GM12878 (cell line): ENCODE results near the gene ZFPM1. TPM values are rescaled to one million over a fixed set of nuclear protein-coding genes. Genes with fewer than 3 reads are reported as not detected.

ENCODE experiments used
- ATAC-seq: fragments of 200-7000 bp; cut with Tn5 transposase; 3 replicates; pipeline ENCODE4 v1.9.1; 2020; ENCODE audit warnings: mild to moderate bottlenecking, moderate library complexity
- BruUV-seq: library from RNA; stranded (reverse); fragments of 400-500 nt; replicated peaks from 2 replicates; lab custom pipeline; 2021; lab: Mats Ljungman, UMichigan
- CTCF ChIA-PET: fragments of 300-600 bp; sonication (Branson Sonifier 250); formaldehyde crosslinking; extraction: SDS; loops from one replicate; lab custom pipeline; 2021; ENCODE audit warnings: inconsistent platforms; lab: Yijun Ruan, JAX
- POLR2A ChIA-PET: fragments of 350-600 bp; formaldehyde crosslinking; extraction: SDS; loops from one replicate; lab custom pipeline; 2021; ENCODE audit warnings: inconsistent platforms; lab: Charles Lee
- RAD21 ChIA-PET: fragments of 300-600 bp; sonication (Branson Sonifier 250); formaldehyde crosslinking; loops from one replicate; lab custom pipeline; 2023; ENCODE audit warnings: antibody characterized with exemption; ENCODE audit not compliant: unreplicated experiment; lab: Charles Lee
- SMC1A ChIA-PET: fragments of 300-600 bp; sonication (Branson Sonifier 250); formaldehyde crosslinking; loops from one replicate; lab custom pipeline; 2023; ENCODE audit not compliant: unreplicated experiment, uncharacterized antibody; lab: Charles Lee
- DNase-seq: peaks from one replicate; pipeline ENCODE4 v3.0.0-alpha.2; 2011; ENCODE audit warnings: low read depth, low spot score
- FAIRE-seq: peaks from 3 replicates; lab custom pipeline; 2011; peaks lifted over from hg19 to GRCh38; lab: Jason Lieb, UNC
- H2AFZ ChIP-seq: 2 replicates; pipeline ENCODE4 v1.6.0; 2011; ENCODE audit warnings: low read depth, low read length, control low read depth; ENCODE audit not compliant: control insufficient read depth
- H3K27ac ChIP-seq: 2 replicates; pipeline ENCODE4 v1.5.1; 2011; ENCODE audit warnings: control low read depth; ENCODE audit not compliant: control insufficient read depth, insufficient read depth
- H3K27me3 ChIP-seq, 2 experiments: replicated peaks in 1 of 2; 2 replicates each; pipeline versions ENCODE4 v1.6.0 to v1.6.1; 2011; ENCODE audit warnings: low read length in 1 of 2; ENCODE audit not compliant: control insufficient read depth in 2 of 2, insufficient read depth in 2 of 2
- H3K36me3 ChIP-seq, 2 experiments: 2 replicates each; pipeline ENCODE4 v1.5.1; 2011; ENCODE audit warnings: low read length in 1 of 2; ENCODE audit not compliant: control insufficient read depth in 2 of 2, insufficient read depth in 2 of 2
- H3K4me1 ChIP-seq: 2 replicates; pipeline ENCODE4 v1.6.1; 2011; ENCODE audit warnings: mild to moderate bottlenecking, low read length, moderate library complexity, mixed read lengths; ENCODE audit not compliant: control insufficient read depth, insufficient read depth
- H3K4me2 ChIP-seq: 2 replicates; pipeline ENCODE4 v1.6.0; 2011; ENCODE audit warnings: control low read depth; ENCODE audit not compliant: control insufficient read depth, insufficient read depth
- H3K4me3 ChIP-seq: fragments of 200-600 bp; sonication (generic); 2 replicates; pipeline ENCODE4 v1.5.1; 2016
- H3K79me2 ChIP-seq: 2 replicates; pipeline ENCODE4 v1.6.0; 2011; ENCODE audit warnings: low read length; ENCODE audit not compliant: control insufficient read depth, insufficient read depth
- H3K9ac ChIP-seq: 2 replicates; pipeline ENCODE4 v1.8.0; 2011; ENCODE audit warnings: low read length, control low read depth, mixed read lengths; ENCODE audit not compliant: control insufficient read depth, insufficient read depth
- H3K9me3 ChIP-seq: replicated peaks from 3 replicates; pipeline ENCODE4 v1.5.1; 2011; ENCODE audit warnings: mild to moderate bottlenecking, low read length; ENCODE audit not compliant: control insufficient read depth, insufficient read depth
- H4K20me1 ChIP-seq: 2 replicates; pipeline ENCODE4 v1.6.0; 2011; ENCODE audit not compliant: control insufficient read depth, insufficient read depth
- BMI1 ChIP-seq: fragments of 450-650 bp; IDR thresholded peaks from 2 replicates; pipeline ENCODE4 v1.6.1; 2016; ENCODE audit warnings: mild to moderate bottlenecking, moderate library complexity, borderline replicate concordance
- DPF2 ChIP-seq: fragments of 450-650 bp; IDR thresholded peaks from 2 replicates; pipeline ENCODE4 v1.6.1; 2017; ENCODE audit warnings: mild to moderate bottlenecking
- IKZF2 ChIP-seq, 2 experiments: fragments of 450-650 bp; IDR thresholded peaks; 2 replicates each; pipeline ENCODE4 v1.6.1; 2017; ENCODE audit warnings: mild to moderate bottlenecking in 2 of 2, moderate library complexity in 2 of 2
- MAX ChIP-seq: IDR thresholded peaks from 2 replicates; pipeline ENCODE4 v1.6.1; 2012; ENCODE audit warnings: low read depth, low read length, improper control_type of control experiment
- MTA2 ChIP-seq: fragments of 450-650 bp; IDR thresholded peaks from 2 replicates; pipeline ENCODE4 v1.6.1; 2016; ENCODE audit warnings: low read depth, mild to moderate bottlenecking, moderate library complexity
- NR2C1 ChIP-seq: fragments of 450-650 bp; IDR thresholded peaks from 2 replicates; pipeline ENCODE4 v1.6.1; 2017; ENCODE audit warnings: antibody characterized with exemption, mild to moderate bottlenecking, moderate library complexity
- RFX5 ChIP-seq: IDR thresholded peaks from 2 replicates; pipeline ENCODE4 v1.6.1; 2011; ENCODE audit warnings: low read depth, low read length, improper control_type of control experiment
- SP1 ChIP-seq: IDR thresholded peaks from one replicate; pipeline ENCODE4 v1.6.1; 2011; ENCODE audit warnings: low read depth, low read length
- STAT1 ChIP-seq: fragments of 450-650 bp; conservative IDR thresholded peaks from 2 replicates; pipeline ENCODE4 v1.6.1; 2014; ENCODE audit warnings: antibody characterized with exemption, mild to moderate bottlenecking
- TCF12 ChIP-seq: IDR thresholded peaks from 2 replicates; pipeline ENCODE4 v1.6.1; 2011; ENCODE audit warnings: low read depth, mild to moderate bottlenecking, low read length
- ZNF217 ChIP-seq: fragments of 450-650 bp; IDR thresholded peaks from 2 replicates; pipeline ENCODE4 v1.6.1; 2017; ENCODE audit warnings: antibody characterized with exemption, mild to moderate bottlenecking
- WGBS: methylation state at CpG from one replicate; pipeline ENCODE4 v1.1.6; 2016; ENCODE audit warnings: low lambda C conversion rate; ENCODE audit not compliant: insufficient replicate concordance, insufficient coverage; ENCODE audit errors: missing lambda C conversion rate; 5-methylcytosine and 5-hydroxymethylcytosine counted together
- in situ Hi-C: fragments of 300-500 bp; cut with MboI; formaldehyde crosslinking; loops from 9 replicates; pipeline ENCODE4 v1.14.3; 2018; ENCODE audit warnings: mixed read lengths
- intact Hi-C: fragments of 100-400 bp; cut with micrococcal nuclease; formaldehyde crosslinking; loops from one replicate; pipeline ENCODE4 v1.14.2; 2022; ENCODE audit not compliant: unreplicated experiment
- polyA plus RNA-seq, 11 experiments: library from polyadenylated mRNA; depleted of rRNA in 4 of 11; unstranded in 6 of 11; stranded (reverse) in 5 of 11; fragments of >200 nt; fragmentation: Nextera tagmentation in 4 of 11; fragmentation: Illumina TruSeq in 1 of 11; extraction: Ambion mirVana in 4 of 11; extraction: Trizol in 1 of 11; gene quantifications; 1 replicate in 1 of 11; 2 replicates in 10 of 11; pipeline versions ENCODE4 v1.2.1 to v1.2.3, GENCODE V29; 2011 to 2016; ENCODE audit warnings: inconsistent platforms in 2 of 11, missing spikeins in 2 of 11, low read depth in 1 of 11
- total RNA-seq, 4 experiments: library from RNA; depleted of rRNA in 3 of 4; stranded (reverse); fragments of >200 nt in 3 of 4; fragmentation: Illumina TruSeq in 1 of 4; extraction: Trizol in 1 of 4; gene quantifications; 2 replicates each; pipeline versions ENCODE4 v1.2.1 to v1.2.3, GENCODE V29; 2013 to 2021
- TF ChIP-seq, protein P1 (sequence below): IDR thresholded peaks from 2 replicates; pipeline ENCODE4 v1.6.1; 2012; ENCODE audit warnings: low read length, inconsistent platforms
- TF ChIP-seq, protein P2 (sequence below): fragments of 450-650 bp; formaldehyde crosslinking; IDR thresholded peaks from 2 replicates; pipeline ENCODE4 v1.5.0; 2022; ENCODE audit warnings: mild to moderate bottlenecking, missing genetic modification characterization
- TF ChIP-seq, protein P3 (sequence below): IDR thresholded peaks from 2 replicates; pipeline ENCODE4 v1.6.1; 2011; ENCODE audit warnings: borderline replicate concordance, low read depth, mild to moderate bottlenecking, moderate library complexity, low read length; ENCODE audit not compliant: insufficient read depth, poor library complexity, severe bottlenecking

The ZFPM1 gene
- total and polyA plus RNA-seq, 10 of the 15 experiments (the other 5 are each of a cell fraction or from before 2014, with no cell fraction given), result 0.02 to 5.1 (median 0.30) TPM

- TF ChIP-seq, protein P1, sequence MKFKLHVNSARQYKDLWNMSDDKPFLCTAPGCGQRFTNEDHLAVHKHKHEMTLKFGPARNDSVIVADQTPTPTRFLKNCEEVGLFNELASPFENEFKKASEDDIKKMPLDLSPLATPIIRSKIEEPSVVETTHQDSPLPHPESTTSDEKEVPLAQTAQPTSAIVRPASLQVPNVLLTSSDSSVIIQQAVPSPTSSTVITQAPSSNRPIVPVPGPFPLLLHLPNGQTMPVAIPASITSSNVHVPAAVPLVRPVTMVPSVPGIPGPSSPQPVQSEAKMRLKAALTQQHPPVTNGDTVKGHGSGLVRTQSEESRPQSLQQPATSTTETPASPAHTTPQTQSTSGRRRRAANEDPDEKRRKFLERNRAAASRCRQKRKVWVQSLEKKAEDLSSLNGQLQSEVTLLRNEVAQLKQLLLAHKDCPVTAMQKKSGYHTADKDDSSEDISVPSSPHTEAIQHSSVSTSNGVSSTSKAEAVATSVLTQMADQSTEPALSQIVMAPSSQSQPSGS, result no peak
- TF ChIP-seq NR2C1, result no peak
- no peak for TF ChIP-seq BMI1
- TF ChIP-seq ZNF217, result no peak
- no peak for TF ChIP-seq SP1
- TF ChIP-seq TCF12, result no peak
Observed at GRCh38 chr16:88523309-88524161, 70.5 kb downstream of the ZFPM1 start (continued).

- FAIRE-seq (no peak), DNase-seq (no peak), ATAC-seq (no peak)
- H2AFZ ChIP-seq, result no peak overlapping the region
- no peak overlapping the region for H3K4me3 ChIP-seq
- no peaks in the 10 kb centered on the region for H3K79me2 ChIP-seq
- POLR2A ChIA-PET, result no interaction called here
- TF ChIP-seq DPF2 (no peak), IKZF2 (IDR thresholded peaks at IDR 0.05) (no peak), MTA2 (no peak), STAT1 (no peak), MAX (no peak), RFX5 (no peak)
- TF ChIP-seq, protein P2, sequence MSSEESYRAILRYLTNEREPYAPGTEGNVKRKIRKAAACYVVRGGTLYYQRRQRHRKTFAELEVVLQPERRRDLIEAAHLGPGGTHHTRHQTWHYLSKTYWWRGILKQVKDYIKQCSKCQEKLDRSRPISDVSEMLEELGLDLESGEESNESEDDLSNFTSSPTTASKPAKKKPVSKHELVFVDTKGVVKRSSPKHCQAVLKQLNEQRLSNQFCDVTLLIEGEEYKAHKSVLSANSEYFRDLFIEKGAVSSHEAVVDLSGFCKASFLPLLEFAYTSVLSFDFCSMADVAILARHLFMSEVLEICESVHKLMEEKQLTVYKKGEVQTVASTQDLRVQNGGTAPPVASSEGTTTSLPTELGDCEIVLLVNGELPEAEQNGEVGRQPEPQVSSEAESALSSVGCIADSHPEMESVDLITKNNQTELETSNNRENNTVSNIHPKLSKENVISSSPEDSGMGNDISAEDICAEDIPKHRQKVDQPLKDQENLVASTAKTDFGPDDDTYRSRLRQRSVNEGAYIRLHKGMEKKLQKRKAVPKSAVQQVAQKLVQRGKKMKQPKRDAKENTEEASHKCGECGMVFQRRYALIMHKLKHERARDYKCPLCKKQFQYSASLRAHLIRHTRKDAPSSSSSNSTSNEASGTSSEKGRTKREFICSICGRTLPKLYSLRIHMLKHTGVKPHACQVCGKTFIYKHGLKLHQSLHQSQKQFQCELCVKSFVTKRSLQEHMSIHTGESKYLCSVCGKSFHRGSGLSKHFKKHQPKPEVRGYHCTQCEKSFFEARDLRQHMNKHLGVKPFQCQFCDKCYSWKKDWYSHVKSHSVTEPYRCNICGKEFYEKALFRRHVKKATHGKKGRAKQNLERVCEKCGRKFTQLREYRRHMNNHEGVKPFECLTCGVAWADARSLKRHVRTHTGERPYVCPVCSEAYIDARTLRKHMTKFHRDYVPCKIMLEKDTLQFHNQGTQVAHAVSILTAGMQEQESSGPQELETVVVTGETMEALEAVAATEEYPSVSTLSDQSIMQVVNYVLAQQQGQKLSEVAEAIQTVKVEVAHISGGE, result no peak
- TF ChIP-seq, protein P3, sequence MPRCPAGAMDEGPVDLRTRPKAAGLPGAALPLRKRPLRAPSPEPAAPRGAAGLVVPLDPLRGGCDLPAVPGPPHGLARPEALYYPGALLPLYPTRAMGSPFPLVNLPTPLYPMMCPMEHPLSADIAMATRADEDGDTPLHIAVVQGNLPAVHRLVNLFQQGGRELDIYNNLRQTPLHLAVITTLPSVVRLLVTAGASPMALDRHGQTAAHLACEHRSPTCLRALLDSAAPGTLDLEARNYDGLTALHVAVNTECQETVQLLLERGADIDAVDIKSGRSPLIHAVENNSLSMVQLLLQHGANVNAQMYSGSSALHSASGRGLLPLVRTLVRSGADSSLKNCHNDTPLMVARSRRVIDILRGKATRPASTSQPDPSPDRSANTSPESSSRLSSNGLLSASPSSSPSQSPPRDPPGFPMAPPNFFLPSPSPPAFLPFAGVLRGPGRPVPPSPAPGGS, result no peak
- H3K4me2 ChIP-seq, result no peak overlapping the region
- no peaks in the 10 kb centered on the region for H3K36me3 ChIP-seq
- no peak overlapping the region for H3K27ac ChIP-seq
- 39% methylated on average over 18 of the region's 18 CpGs for WGBS
- no peaks in the 10 kb centered on the region for H3K27me3 ChIP-seq
- RAD21 ChIA-PET, result no interaction called here
- in situ Hi-C loops, result no loop called here
- H3K9me3 ChIP-seq, result no peaks in the 10 kb centered on the region
- no peaks in the 10 kb centered on the region for H4K20me1 ChIP-seq
- no TSS peak for BruUV-seq
- no peaks in the 10 kb centered on the region for H3K4me1 ChIP-seq
- H3K9ac ChIP-seq, result no peak overlapping the region
- CTCF ChIA-PET, result interaction anchor here (0.7 kb wide), 1 partner anchor 37 kb away, joined by 4 read pairs; no protein-coding TSS in a partner anchor
- SMC1A ChIA-PET, result no interaction called here
- intact Hi-C loops, result no loop called here
Observed at GRCh38 chr16:88524274-88524972, 71.3 kb downstream of the ZFPM1 start.
